ENCODE measurements around the gene NDFIP1.

The NDFIP1 gene

DNA sequence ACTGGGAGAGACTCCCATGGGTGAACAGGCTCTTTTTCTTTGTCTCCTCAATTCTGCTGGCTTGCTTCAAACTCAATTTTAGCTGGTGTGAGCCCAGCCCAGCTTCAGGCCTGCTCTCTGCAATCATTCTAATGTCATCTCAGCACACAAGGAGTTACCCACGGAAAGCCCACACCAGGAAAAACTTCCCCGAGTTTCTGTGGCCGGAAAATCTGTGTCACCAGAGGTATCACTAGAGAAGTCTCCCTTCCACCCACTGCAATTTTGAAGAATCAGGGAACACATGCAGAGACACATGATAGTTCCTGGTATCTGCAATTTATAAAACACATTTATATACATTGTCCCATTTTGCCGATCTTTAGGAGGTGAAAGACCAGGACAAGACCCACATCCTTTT, 13.5 kb upstream of the NDFIP1 start:
- DNase-seq: no peak

DNA sequence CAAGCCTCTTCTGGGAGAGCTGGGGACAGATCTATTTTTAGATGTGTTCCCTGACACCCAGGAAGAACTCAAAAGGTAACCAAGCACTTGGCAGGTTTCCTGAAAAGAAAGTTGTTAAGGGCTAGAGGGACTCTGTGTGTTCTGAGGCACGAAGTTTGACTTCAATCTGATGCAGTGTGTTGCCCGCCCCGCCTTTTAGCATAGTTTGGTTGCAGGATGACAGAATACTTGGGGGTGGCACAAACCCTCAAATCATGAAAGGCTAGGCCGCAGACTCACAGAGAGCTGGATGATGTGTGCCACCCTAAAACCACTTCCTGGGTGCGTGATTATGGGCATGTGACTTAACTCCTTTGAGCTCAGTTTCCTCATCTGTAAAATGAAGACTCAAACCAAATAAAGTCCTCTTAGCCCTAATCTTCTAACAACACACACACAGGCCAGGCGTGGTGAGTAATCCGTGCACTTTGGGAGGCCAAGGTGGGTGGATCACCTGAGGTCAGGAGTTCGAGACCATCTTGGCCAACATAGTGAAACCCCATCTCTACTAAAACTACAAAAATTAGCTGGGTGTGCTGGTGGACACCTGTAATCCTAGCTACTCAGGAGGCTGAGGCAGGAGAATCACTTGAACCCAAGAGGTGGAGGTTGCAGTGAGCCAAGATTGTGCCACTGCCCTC, 12.8 kb upstream of the NDFIP1 start:
- no peak for DNase-seq

DNA sequence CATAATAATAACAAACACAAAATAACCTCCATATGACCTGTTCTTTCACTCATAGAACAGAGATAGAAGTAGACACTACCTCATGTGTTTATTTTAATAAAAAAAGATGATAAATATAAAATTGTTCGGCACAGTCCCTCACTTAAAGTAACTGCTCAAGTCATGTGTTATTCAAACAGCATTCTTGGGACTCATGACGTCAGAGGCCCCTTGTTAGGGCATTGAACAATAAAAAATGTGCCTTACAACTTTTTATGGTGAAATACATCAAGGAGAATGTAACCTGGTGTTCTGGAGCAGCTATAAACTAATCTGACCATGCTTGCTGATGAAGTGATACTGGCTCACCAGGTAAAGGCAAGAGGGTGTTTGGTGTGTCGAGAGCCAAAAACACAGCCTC, 12.2 kb upstream of the NDFIP1 start:
- DNase-seq: no peak

DNA sequence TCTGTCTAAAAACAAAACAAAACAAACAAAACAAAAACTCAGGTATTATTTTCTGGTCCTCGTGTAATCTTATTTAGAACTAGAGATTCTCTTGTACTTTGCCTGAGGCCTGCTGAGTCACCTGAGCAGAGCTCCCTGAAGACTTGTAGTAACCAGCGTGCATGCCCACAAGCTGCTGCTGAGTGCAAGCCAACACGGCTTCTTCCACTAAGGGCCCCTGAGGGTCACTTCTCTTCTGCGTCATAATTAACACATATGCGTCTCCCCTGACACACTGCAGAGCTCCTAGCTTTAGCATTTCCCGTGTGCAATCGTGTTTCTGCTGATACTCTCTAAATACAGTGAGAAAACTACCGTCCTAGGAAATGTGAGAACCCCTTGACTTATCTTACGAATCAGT, 10.9 kb upstream of the NDFIP1 start:
- DNase-seq: no peak

DNA sequence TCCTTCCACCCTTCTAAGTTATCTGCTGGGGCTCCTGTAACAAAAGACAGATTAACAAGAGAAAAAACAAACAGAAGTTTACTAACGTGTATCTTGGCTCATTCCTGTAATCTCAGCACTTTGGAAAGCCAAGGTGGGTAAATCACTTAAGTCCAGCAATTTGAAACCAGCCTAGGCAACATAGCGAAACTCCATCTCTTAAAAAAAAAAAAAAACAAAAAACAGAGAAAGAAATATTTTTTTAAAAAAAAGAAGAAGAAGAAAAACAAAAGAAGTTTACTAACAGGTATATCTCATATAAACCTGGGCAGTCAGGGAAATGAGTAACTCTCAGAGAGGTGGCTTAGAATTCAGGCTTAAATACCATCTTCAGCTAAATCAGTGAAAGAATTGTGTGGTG, 10.3 kb upstream of the NDFIP1 start:
- no peak for DNase-seq

DNA sequence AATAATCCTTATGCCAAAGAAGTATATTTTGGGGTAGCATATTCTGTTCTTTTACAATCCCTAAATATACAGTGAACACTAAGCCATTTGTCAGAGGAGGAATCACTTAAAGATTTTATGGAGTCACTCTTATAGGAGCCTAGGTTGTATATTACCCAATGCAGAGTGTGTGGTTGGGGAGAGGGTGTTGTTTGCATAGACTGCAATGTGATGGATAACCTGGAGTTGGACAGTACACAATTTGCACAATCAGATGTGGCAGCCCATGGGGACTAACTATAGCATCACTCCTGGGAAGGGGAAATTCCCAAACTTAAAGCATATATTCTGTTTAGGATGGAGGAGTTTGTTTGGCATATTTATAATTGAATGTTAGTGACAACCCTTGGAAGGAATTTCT, 9.6 kb upstream of the NDFIP1 start:
- DNase-seq: no peak

DNA sequence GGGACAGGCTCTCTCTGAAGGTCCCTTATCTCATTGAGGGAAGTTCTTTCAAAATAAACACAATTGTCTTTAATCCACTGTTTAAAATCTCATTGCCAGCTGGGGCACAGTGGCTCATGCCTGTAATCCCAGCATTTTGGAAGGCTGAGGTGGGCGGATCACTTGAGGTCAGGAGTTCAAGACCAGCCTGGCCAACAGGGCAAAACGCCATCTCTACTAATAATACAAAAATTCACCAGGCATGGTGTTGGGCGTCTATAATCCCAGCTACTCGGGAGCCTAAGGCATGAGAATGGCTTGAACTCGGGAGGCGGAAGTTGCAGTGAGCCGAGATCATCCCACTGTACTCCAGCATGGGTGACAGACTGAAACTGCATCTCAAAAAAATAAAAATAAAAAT, 8.3 kb upstream of the NDFIP1 start:
- no peak for DNase-seq

DNA sequence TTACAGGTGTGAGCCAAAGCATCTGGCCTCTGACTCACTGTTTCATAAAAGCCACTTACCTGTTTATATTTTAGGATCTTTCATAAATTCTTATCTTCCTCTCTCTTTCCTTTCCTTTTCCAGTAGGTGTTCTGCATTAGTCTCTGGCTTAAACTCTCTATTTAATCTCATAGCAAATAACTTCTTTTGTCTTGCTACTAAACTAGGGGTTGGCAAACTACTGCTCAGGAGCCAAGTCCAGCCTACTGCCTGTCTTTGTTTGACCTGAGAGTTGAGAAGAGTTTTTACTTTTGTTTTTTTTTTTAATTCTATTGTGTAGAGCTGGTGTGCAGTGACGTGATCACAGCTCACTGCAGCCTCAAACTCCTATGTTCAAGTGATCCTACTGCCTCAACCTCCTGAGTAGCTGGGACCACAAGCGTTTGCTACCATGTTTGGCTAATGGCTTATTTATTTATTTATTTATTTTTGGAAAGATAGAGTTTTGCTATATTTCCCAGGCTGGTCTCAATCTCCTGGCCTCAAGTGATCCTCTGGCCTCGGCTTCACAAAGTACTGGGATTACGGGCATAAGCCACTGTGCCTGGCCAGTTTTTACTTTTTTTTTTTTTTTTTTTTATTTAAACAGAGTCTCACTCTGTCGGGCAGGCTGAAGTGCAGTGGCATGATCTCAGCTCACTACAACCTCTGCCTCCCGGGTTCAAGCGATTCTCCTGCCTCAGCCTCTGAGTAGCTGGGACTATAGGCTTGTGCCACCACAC, 5.4 kb upstream of the NDFIP1 start:
- no peak for DNase-seq

DNA sequence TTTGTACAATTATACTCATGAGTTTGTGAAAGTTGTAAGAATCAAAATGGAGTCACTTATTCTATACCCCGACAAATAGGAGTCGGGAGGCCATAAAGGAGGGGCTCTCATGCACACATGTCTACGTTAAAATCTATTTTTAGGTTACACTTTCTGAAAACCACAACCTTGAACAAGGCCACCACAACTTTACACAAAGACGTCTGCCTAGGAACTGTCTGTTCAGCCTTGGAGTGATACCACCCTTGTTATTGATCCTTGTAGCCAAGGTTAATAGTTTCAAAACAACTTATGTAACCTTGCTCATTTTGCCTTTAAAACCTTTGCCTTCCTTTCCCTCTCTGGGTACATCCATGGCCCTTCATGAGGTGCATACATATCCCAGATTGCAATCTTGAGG, 4.1 kb upstream of the NDFIP1 start:
- no peak for DNase-seq

DNA sequence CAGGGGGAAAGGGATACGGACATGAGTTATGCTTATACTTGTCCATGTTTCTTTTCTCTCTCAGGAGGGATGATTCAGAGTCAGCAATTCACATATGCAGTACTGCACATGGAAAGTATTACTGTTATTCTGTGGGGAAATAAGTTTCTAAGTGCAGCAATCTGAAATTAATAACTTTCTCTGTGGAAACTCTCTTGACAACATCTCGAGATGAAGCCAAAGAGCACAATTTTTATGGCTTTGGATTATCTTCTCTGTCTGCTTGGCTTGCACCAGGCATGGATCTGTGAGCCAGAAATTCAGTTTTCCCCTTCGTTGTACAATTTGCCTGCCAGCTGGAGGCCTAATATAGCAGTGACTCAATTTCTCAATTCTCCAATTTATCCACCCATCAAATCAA, 2.5 kb upstream of the NDFIP1 start:
- no peak for DNase-seq

DNA sequence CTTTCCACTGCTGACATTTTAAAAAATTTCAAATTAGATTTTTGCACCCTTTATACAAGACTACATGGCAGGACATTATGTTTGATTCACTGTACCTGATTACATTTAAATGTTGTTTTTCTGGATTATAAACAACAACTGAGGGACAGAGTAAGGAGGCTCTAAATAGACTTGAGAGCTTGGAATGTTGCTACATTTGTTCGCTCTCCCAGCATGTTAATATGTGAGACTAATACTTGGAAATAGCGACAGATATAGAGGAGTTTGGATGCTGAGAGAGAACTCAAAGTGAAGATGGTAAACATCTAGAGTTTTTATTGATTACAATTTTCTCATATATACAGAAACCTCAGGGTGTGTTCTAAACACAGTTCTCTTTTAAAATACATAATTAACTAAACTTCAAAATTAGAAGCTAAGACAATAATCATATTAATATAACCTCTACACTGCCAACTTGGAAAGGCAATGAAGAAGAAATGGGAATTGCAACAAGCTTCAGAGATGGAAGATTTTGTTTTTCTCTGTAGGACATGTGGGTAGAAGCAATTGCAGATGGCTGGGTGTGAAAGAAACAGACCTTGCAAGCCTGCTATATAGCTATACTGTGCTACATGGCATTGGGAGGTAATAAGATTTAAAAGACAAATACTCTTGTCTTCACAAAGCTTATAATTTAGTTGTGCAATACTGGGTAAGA, 1.4 kb upstream of the NDFIP1 start:
- no peak for DNase-seq

DNA sequence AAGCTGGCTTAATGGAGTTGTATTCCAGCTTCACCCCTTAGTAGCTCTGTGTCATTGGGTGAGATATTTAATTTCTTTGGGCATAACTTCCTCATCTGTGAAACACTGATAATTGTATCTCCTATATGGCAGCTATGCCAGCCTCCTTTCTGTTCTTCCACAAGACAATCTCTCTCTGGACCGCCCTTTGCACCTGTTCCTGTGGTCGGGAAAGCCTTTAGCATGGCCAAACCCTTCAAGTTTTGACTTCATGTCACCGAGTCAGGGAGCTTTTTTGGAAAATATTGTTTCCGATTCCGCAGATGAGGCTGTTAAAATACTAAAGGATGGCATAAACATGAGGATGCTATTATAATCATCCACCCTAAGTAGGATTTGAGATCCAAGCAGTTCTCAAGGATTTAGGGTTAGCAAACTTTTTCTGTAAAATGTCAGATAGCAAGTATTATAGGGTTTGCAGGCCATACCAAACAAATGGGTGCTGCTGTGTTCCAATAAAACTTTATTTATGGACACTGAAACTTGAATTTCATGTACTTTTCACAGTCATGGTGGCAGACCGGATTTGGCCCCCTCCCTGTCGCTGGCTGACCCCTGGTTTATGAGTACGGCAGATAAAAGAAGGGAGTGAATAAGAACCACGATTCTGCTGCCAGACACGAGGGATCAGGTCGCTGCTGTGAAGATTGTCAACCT, 695 bp upstream of the NDFIP1 start:
- no peak for DNase-seq

DNA sequence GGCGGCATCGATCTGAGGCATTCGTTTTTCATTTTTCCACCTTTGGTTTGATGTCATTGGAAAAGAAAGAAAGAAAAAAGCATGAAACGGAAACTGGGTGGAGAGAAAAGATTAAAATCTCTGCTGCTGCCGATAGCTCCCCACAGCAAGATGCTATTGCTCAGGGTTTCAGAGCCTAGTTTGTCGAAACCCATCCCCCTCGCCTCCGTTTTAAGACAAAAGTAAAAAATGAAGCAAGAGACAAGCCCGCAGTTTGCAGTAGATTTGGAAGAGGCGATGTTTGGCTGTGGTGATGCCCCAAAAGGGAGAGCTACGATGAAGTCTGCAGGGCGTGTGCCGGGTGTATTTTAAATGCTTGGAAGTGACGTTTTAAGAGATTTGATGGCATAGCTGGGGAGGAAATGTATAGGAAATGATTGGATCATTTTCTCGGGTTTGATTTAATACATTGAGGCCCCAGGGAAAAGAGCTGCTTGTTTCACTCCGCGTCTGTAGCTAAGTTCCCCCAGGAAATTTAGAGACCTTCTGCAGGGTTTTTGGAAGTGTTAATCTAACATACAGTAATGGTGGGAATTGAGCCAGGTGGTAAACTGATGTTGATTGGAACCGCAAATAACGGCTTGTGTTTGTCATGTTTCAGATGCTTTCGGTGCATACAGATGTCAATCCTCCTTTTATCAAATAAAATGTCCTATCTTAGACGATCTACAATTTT, 909 bp downstream of the NDFIP1 start:
- DNase-seq: no peak

DNA sequence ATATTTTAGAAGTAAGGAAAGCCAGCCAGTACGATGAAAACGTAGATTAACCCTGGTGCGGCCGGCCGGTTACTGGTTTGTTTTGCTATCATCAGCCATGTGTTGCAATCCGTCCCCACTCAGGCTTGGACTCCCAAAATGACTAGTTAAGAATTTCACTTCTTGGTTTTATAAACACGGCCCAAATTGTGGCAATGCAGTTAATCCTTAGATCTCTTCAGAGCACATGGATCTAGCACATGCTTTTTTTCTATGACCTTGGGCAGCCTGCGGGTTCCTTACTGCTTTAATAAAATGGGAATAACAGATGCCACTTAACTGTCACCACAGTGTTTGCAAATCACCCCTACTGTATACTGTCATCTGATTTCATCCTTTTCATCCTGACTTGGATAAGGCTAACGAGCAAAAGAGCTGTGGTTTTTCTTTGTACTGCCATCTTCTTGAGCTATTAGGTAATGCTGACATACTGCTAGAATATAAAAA, 1.5 kb downstream of the NDFIP1 start:
- peak; percentile 70 for DNase-seq

DNA sequence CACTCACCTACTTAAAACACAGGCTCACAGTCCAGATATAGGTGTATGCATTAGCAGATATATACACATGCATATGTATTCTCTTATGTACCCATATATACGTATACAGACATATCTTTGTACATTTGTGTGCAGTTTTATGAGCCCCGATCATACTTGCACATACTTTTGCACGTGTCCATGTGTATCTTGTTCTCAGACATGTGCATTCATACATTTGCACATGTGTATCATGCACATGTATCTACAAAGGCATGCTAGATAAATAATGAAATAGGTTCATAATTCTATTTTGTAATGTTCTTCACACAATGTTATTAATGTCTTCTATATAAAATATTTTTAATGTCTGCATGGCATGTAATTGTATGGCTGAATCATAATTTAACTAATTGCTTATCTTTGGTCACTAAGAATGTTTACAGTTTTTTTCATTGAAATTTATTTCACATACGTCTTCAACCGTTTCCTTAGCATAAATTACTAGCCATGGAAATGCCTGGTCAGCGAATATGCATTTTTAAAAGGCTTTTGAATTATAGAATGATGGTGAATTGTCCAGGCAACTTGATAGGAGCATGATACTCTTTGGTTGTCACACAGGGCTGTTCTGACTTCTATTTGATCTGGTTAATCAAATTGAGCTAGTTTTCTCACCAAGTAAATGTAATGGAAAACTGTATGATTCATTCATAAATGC, 2.6 kb downstream of the NDFIP1 start:
- no peak for DNase-seq

DNA sequence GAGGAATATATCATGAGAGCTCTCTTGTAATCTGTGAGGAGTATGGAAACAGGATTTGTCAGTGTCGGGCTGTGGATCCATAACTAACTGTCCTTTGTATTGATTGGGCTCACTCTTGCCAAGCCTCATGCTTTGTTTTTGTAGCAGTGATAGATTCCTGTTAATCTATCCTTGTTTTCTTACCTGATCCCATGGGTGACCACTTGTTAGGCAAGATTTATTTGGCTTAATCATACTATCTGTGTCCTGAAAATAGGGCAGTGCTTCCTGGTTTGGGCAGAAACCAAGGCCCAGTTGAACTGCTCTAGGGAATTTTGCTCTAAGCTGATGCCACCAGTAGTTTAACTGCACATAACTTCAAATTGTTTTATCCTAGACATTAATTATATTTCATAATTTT, 6.1 kb downstream of the NDFIP1 start:
- no peak for DNase-seq

DNA sequence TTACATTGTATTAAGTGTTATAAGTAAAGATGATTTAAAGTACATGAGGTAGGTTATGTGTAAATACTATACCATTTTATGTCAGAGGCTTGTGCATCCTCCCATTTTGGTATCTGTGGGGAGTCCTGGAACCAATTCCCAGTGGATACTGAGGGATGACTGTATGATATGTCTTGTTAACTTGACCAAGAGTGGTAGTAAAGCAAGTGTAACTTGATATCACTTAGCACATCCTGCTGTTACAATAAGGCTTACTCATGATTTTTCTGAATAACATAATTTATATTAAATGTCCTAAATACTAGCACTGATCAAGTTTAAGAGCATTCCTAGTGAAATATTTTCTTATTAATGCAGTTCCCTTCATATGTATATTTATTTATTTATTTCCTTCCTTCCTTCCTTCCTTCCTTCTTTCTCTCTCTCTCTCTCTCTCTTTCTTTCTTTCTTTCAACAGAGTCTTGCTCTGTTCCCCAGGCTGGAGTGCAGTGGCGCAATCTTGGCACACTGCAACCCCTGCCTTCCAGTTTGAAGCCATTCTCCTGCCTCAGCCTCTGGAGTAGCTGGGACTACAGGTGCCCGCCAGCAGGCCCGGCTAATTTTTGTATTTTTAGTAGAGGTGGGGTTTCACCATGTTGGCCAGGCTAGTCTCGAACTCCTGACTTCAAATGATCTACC, 7.5 kb downstream of the NDFIP1 start:
- DNase-seq: no peak

DNA sequence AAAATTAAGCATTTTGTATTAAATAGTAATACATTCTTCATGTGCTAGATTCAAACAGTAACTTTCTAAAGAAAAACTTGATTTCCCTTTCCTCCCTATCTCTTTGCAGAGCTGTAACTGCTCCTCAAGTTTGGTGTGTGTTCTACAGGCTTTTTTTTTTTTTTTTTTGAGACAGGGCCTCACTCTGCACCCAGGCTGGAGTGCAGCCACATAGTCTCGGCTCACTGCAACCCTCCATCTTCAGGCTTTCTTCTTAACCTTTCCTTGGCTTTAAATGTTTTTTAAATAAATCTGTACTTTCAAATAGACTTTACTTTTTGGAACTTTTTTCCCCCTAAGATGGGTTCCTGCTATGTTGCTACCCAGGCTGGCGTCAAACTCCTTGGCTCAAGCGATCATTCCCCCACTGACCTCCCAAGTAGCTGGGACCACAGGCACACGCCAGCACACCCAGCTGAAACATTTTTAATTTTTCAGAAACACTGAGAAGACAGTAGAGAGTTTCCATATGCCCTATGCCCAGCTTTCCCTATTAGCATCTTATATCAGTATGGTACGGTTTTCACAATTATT, 9.1 kb downstream of the NDFIP1 start:
- DNase-seq: no peak

DNA sequence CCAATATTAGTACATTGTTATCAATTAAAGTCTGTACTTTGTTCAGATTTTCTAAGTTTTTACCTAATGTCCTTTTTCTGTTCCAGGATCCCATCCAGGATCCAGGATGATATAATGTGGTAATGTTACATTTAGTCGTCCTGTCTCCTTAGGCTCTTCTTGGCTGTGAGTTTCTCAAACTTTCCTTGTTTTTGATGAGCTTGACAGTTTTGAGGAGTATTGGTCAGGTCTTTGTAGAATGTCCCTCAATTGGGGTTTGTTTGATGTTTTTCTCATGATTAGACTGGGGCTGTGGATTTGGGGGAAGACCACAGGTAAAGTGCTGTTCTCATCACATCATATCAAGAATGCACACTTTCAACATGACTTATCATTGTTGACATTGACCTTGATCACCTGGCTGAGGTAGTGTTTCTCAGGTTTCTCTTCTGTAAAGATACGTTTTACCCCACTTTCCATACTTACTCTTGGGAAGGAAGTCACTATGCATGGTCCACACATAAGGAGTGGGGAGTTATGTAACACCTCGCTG, 9.6 kb downstream of the NDFIP1 start:
- no peak for DNase-seq

DNA sequence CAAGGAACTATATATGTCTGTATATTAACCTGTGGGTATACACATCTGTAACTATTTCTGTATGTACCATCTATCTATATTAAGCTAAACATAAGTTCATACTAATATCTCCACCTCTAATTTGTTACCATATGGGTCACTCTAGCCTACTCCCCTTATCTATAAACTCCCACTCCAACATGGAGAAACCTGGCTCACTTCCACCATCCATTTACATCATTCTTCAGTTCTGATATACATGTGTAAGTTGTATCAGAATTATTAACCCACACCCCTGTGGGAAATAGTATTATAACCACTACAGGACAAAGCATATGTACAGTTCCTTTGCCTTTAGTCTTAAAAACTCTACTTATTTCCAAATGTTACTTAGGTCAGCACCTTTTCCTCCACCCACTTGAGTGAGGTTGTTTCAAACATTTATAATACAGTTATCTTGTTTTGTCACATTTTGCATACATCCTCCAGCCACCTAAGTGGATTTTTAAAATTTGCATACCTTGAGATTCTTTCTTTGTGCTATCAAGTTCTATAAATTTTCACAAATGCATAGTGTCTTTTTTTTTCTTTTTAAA, 10.6 kb downstream of the NDFIP1 start:
- no peak for DNase-seq
